ENCODE data around the gene FBXO33.

FBXO33 gene

DNA sequence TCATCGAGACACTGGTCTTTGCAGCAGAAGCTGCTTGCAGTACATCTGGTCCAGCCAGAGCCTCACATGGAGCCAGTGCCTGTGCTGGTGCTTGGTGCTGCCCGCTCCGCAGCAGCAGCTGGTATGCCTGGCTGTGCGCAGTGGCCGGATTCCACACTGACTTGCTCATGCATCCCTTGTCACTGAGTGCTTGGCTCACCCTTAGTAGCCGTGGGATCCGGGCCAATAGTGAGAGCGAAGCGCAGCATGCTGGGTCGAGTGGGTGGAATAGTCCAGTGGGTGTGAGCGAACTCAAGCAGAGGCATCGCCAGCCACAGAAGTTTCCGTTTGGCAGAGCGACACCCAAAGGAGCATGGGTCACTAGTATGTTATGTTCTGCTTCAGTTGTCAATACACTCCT, 10.1 kb upstream of the FBXO33 start:
- DNase-seq (ENCODE audit: low read depth), result no peak
- TF ChIP-seq CTCF (IDR thresholded peaks at IDR 0.05; ENCODE audit: low read length, missing control alignments), result no peak
- H3K4me3 ChIP-seq (replicated peaks; ENCODE audit: low read depth, low read length), result no peak overlapping the region

- no peak for DNase-seq (ENCODE audit: low read depth)
- H3K4me3 ChIP-seq (replicated peaks; ENCODE audit: low read depth, low read length), result no peak overlapping the region
- no peak for TF ChIP-seq CTCF (IDR thresholded peaks at IDR 0.05; ENCODE audit: low read length, missing control alignments)
Measured at GRCh38 chr14:39441805-39442204, 9.6 kb upstream of the FBXO33 start.

DNA sequence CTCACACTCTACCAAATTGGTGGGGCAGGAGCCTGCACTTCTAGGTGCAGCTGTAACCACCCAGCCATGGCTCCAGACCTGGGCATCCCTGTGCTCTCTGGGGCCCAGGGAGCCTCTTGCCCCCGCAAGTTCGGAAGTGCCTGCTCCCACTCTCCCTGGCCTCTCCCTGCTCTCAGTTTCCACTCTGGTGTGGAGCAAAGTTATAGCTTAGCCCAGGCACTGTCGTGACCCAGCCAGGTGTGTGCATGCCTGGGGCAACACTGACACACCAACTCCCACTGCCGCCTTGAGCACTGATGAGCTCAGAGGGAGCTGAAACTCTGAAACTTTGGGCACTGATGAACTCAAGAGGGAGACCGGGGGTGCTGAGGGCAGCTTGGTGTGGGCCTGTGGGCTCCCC, 8.7 kb upstream of the FBXO33 start:
- no peak for DNase-seq (ENCODE audit: low read depth)
- no peak overlapping the region for H3K4me3 ChIP-seq (replicated peaks; ENCODE audit: low read depth, low read length)
- no peak for TF ChIP-seq CTCF (IDR thresholded peaks at IDR 0.05; ENCODE audit: low read length, missing control alignments)

GRCh38 chr14:39435241-39435640, 3.0 kb upstream of the FBXO33 start:
- DNase-seq (ENCODE audit: low read depth), result no peak
- H3K4me3 ChIP-seq (replicated peaks; ENCODE audit: low read depth, low read length), result no peak overlapping the region
- no peak for TF ChIP-seq CTCF (IDR thresholded peaks at IDR 0.05; ENCODE audit: low read length, missing control alignments)

DNA sequence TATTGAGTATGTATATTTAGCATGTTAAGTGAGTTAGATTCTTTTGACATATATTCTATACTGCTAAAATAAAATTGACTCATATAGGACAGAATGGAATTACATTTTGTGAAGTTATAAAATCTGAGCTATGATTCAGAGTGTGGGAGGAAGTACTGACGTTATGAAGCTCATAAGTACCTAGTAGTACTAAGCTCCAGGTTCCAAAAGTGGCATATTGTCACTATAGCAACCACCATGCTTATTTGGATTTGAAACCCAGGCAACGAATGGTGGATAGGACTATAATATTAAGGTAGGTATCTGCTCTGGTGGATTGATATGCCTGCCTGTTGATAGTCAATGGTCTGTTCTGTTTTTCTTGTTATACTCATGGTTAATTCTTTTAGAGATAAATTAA, 2.2 kb upstream of the FBXO33 start:
- no peak for TF ChIP-seq CTCF (IDR thresholded peaks at IDR 0.05; ENCODE audit: low read length, missing control alignments)
- peak; percentile 36 for DNase-seq (ENCODE audit: low read depth)
- no peak overlapping the region for H3K4me3 ChIP-seq (replicated peaks; ENCODE audit: low read depth, low read length)

GRCh38 chr14:39433452-39433813, 1.2 kb upstream of the FBXO33 start:
- H3K4me3 ChIP-seq (replicated peaks; ENCODE audit: low read depth, low read length), result peak overlapping the region; percentile 87
- no peak for TF ChIP-seq CTCF (IDR thresholded peaks at IDR 0.05; ENCODE audit: low read length, missing control alignments)

GRCh38 chr14:39432619-39433451, 602 bp upstream of the FBXO33 start:
- peak; percentile 17 for TF ChIP-seq CTCF (IDR thresholded peaks at IDR 0.05; ENCODE audit: low read length, missing control alignments)
- peak overlapping the region; percentile 87 for H3K4me3 ChIP-seq (replicated peaks; ENCODE audit: low read depth, low read length)
- peak; percentile 81 for DNase-seq (ENCODE audit: low read depth)

More at GRCh38 chr14:39433452-39433813, 1.2 kb upstream of the FBXO33 start:
- no peak for DNase-seq (ENCODE audit: low read depth)
